NCI-H345 (cell line): ENCODE data around the gene LPAR6.

Experiments
- DNase-seq: peaks from one replicate; lab custom pipeline; 2025; lab: John Stamatoyannopoulos, UW

Gene LPAR6

GRCh38 chr13:48415516-48415915 is 2.6 kb upstream of the LPAR6 start:
- DNase-seq, result no peak

- no peak for DNase-seq
Measured at GRCh38 chr13:48414501-48414900, 1.6 kb upstream of the LPAR6 start.

DNA sequence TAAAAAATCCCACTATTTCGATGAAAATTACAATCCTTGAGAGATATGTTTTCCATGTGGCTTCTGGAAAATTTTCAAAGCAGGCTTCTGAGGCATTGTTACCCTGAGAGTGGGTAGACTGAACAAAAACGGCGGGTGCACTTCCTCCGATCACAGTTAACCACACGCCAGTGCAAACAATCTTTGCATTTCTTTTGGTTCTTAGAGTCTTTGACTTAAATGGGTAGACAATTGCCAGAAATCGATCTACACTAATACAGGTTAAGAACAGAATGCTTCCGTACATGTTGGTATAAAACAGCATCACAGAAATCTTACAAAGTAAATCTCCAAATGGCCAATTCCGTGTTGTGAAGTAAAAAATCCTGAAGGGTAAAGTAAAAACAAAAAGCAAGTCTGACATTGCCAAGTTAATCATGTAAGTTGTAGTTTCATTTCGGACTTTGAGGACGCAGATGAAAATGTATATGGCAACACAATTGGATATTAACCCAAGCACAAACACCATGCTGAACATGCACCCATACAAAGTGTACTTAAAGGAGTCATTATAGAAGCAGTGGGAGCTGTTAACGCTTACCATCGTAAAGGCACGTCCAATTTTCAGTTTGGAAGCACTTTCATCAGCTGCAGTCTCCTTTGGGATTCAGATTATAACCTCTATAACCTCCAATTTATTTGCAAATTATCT is 927 bp downstream of the LPAR6 start:
- DNase-seq, result no peak

DNA sequence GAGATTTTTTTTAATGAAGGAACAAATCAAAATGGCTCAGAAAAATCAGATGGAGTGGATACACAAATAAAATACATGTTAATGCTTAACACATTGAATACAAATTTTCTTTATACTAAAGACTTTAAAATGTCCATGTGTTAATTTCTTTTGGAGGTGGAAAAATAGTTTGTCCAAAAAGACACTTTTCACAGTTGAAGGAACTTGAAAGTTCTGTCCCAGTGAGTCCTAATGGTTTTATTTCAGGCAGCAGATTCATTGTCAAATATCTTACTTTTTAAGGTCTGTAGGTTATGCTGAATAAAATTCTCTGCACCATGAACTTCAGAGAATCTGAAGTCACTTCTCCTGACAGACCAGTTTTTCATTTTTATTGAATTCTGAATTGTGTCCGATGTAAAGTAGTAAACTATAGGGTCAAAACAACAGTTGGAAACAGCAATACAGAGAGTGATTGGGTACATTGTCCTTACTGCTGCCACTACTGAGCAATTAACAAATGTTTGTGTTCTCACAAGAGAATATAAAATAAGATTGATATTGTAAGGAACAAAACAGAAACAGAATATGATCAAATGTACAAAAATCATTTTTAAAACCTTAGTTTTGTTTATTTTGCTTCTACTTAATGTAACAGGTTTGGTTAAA is 1.6 kb downstream of the LPAR6 start:
- DNase-seq, result no peak

DNA sequence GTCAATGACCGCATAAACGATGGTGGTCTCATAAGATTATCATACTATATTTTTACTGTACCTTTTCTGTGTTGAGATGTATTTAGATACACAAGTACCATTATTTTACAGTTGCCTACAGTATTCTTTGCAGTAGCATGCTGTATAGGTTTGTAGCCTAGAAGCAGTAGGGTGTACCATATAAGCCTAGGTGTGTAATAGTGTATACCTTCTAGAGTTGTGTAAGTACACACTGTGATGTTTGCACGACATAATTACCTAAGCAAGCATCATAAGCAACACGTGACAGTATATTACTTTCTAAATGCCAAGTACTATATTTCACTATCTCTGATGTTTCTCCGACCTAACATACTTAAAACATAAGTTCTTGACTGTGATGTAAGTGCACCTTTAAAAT is 2.7 kb downstream of the LPAR6 start:
- DNase-seq, result no peak

DNA sequence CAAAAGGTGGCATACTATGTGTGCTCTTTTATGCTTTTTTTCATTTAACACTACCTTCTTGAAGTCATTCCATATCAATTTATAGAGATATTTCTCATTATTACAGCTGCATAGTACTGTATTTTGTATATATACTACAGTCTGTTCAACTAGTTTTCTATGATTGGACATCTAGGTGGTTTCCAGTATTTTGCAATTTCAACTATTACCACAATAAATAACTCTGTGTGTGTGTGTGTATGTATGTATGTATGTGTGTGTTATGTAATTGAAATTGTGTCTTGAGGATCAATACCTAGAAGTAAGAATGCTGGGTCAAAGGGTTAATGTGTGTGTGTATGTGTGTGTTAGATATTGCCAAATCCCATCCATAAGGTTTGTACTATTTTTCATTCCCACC is 7.0 kb downstream of the LPAR6 start:
- no peak for DNase-seq

DNA sequence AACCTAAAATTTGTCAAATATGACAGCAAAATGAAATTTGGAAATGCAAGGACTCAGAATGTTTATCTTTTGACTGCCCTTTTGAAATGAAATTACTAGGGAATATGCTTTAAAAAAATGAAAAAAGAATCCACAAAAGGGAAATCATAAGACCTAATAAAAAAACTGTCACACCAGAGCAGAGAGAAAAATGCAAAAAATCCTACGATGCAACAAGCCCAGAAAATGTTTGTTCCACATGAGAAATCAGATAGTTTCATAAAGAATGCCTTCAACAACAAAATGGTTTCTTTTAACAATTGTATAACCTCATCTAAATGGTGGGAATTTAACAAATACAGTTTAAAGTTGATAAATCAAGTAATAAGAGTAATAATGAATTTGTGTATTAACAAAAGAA is 8.0 kb downstream of the LPAR6 start:
- DNase-seq, result no peak

DNA sequence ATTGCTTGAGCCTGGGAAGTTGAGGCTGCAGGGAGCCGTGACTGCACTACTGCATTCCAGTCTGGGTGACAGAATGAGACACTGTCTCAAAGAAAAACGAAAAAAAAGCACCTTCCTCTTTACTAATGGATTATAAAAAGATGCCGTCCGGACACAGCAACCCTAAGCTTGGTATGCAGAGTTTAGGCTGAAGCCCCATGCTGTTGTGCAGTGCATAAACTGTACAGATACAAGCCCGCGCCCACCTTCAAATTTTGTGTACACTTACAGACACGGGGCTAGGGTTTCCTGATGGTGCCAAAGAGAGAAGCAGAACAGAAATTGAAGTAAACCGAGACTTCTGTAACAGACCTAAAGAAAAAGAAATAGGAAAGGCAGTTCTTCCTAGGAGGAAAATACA is 9.0 kb downstream of the LPAR6 start:
- DNase-seq, result no peak

DNA sequence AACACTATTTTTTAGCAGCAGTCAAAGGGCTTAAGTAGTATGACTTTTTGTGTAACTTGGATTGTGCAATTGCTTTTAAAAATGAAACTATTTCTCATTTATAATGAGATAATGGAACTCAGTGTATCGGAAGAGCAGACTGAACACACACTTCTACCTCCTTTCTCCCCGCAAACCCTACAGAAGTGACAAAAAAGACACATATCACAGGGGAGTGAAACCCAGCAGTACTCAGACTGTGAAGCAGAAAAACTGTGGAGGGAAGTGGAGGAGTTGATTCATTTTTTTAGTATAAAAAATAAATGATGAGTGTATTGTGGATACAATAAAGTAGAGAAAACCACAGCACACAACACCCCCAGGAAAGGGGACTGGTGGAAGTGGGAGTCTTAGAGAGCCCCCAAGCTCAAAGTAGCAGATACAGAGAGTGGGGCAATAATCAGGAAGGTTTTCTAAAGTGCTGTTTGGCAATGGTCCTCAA is 9.7 kb downstream of the LPAR6 start:
- no peak for DNase-seq

GRCh38 chr13:48402325-48402932 is 10.5 kb downstream of the LPAR6 start:
- no peak for DNase-seq

- DNase-seq, result no peak
Measured at GRCh38 chr13:48401480-48401879, 11.4 kb downstream of the LPAR6 start.

GRCh38 chr13:48400850-48401291 is 12.0 kb downstream of the LPAR6 start:
- no peak for DNase-seq

DNA sequence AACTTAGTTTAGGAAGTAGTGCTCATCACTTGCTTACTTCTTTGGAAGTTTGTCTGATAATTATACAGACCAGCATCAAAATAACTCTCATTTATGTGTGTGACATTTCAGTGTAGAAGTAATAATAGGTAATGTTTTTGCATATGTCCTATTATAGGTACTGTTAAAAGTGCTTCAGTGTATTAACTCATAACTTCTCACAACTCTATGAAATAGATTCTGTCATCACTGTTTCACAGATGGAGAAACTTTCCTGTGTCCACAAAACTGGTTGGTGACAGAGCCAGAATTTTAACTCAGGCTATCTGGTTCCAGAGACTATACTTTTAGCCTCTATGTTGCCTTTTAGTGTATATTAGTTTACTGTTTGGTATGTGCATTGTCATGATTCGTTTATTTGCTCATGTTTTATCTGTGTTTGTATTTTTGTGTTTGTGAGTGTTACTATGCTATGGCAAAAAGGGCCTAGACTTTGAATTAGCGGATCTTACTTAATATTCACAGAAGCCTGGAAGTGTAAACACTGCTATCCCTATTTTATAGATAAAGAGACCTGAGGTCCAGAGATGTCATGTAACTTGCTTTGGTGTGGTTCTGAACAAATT is 12.7 kb downstream of the LPAR6 start:
- no peak for DNase-seq

DNA sequence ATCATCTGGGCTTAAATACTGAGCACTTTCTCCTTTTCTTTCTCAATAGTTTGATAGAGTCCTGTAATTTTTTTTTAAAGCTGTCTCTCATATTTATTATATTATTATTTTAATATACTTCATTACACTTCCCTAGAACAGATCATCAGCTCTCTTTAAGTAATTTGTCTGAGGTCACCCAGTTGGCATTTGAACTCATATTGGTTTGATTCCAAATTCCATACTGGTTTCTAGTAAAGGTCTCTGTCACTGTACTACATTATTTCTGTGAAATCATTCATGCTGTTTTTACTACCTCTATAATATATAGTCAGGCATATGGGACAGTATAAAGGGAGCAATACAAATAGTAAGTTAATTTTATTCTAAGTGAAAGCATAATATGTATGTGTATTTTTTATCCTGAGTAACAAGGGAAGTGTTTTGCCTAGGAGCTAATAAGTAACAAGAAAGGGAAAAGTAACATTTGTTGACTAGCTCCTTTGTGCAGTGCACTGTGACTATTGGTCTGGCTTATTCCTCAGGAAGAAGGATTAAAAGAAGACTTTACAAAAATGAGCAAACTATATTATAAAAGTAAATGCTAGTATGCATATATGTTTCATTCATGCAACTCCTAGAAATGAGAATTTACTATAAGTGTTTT is 14.3 kb downstream of the LPAR6 start:
- no peak for DNase-seq

DNA sequence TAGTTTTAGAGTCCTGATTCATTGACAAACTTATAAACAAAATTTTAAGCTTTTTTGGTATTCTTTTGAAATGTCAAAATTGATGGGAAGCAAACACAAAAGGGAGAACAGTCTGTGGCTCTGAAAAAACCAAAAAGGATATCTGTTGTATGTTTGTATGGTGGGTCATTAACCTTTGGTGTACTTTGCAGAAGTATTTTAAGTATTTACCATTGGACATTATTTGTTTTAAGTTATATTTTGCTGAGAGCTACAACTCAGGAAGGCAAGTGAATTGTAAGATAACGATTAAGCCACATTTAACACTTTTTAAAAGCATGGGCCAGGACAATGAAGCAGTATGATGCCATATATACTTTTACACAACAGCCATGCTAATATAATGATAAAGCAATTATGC is 15.2 kb downstream of the LPAR6 start:
- DNase-seq, result no peak

- no peak for DNase-seq
Measured at GRCh38 chr13:48393698-48394085, 19.2 kb downstream of the LPAR6 start.

- no peak for DNase-seq
Measured at GRCh38 chr13:48393030-48393697, 19.7 kb downstream of the LPAR6 start.

- DNase-seq, result no peak
Measured at GRCh38 chr13:48391257-48391656, 21.7 kb downstream of the LPAR6 start.

- DNase-seq, result no peak
Measured at GRCh38 chr13:48386816-48387215, 26.1 kb downstream of the LPAR6 start.

DNA sequence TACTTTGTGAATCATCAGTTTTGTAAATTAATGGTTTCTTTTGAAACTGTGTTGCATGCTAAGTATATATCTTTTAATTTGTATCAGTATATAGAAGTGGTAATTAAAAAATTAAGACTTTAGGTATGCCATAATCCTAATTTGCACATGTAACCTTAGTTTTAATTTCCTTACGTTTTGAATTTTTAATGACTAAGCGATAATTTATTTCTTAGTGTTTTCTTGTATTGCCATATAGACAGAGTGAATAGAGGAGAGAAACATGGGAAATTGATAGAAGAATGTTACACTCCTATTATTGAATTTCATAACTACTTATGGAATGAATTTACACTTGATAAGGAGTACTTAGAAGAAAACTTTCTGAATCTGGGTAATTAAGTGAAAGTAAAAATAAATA is 29.5 kb downstream of the LPAR6 start:
- no peak for DNase-seq

DNA sequence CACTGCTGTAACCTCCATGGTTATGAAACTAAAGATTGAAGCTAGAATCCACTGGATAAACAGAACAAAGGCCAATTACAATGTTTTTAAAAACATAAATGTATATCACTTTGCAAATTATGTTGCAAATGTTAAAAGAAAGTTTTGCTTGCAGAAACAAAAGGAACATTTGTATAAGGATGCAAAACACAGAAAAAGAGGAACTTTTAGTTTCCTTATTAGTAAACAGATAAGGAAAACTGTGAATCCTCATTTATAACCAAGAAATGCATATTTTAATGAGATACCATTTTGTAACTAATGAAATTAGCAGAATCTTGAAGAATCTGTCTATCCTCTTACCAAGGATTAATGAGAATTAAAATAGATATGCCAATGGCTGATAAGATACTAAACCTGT is 32.3 kb downstream of the LPAR6 start:
- DNase-seq, result no peak

- no peak for DNase-seq
Measured at GRCh38 chr13:48377857-48378256, 35.1 kb downstream of the LPAR6 start.
